Smooth muscle cell (in vitro differentiated cells): ENCODE results near the gene GJC3. TPM values are rescaled to one million over a fixed set of nuclear protein-coding genes. Genes with fewer than 3 reads are reported as not detected.
"Not testable (repeated sequence)": the region's sequence is repeated elsewhere in the genome, so short reads cannot be mapped to it uniquely, and the experiment has no call there.

ENCODE experiments used
- DNase-seq: peaks from one replicate; lab custom pipeline; 2025; ENCODE audit not compliant: unreplicated experiment; lab: John Stamatoyannopoulos, UW
- H2AFZ ChIP-seq: fragments of 200-600 bp; sonication (generic); 2 replicates; pipeline ENCODE4 v1.6.0; 2016; ENCODE audit warnings: antibody characterized with exemption, low read depth, mild to moderate bottlenecking
- H3F3A ChIP-seq: fragments of 200-600 bp; sonication (generic); 2 replicates; pipeline ENCODE4 v1.6.0; 2017; ENCODE audit warnings: antibody characterized with exemption, low read depth
- H3K27ac ChIP-seq: fragments of 200-600 bp; sonication (generic); 2 replicates; pipeline ENCODE4 v1.5.1; 2016; ENCODE audit warnings: low read depth, mild to moderate bottlenecking
- H3K27me3 ChIP-seq: fragments of 200-600 bp; sonication (generic); 2 replicates; pipeline ENCODE4 v1.6.1; 2016; ENCODE audit warnings: low read depth, mild to moderate bottlenecking
- H3K36me3 ChIP-seq: fragments of 200-600 bp; sonication (generic); 2 replicates; pipeline ENCODE4 v1.5.1; 2016; ENCODE audit warnings: low read depth
- H3K4me1 ChIP-seq: fragments of 200-600 bp; sonication (generic); 2 replicates; pipeline ENCODE4 v1.5.1; 2016; ENCODE audit warnings: low read depth
- H3K4me2 ChIP-seq: fragments of 200-600 bp; sonication (generic); 2 replicates; pipeline ENCODE4 v1.6.0; 2016; ENCODE audit warnings: mild to moderate bottlenecking
- H3K4me3 ChIP-seq: fragments of 200-600 bp; sonication (generic); 2 replicates; pipeline ENCODE4 v1.5.1; 2016; ENCODE audit warnings: mild to moderate bottlenecking
- H3K79me2 ChIP-seq: fragments of 200-600 bp; sonication (generic); 2 replicates; pipeline ENCODE4 v1.6.0; 2016; ENCODE audit warnings: low read depth, mild to moderate bottlenecking
- H3K9ac ChIP-seq: fragments of 200-600 bp; sonication (generic); 2 replicates; pipeline ENCODE4 v1.6.0; 2016; ENCODE audit warnings: low read depth
- H3K9me3 ChIP-seq: fragments of 200-600 bp; sonication (generic); replicated peaks from 2 replicates; pipeline ENCODE4 v1.5.1; 2016; ENCODE audit warnings: low read depth
- H4K20me1 ChIP-seq: fragments of 200-600 bp; sonication (generic); 2 replicates; pipeline ENCODE4 v1.6.0; 2016; ENCODE audit warnings: low read depth
- WGBS: methylation state at CpG from one replicate; pipeline ENCODE4 v1.1.7; 2016; ENCODE audit warnings: low lambda C conversion rate; 5-methylcytosine and 5-hydroxymethylcytosine counted together
- polyA plus RNA-seq: library from polyadenylated mRNA; unstranded; fragments of >200 nt; fragmentation: Nextera tagmentation; extraction: Ambion mirVana; gene quantifications from 2 replicates; pipeline ENCODE4 v1.2.1, GENCODE V29; 2016
- total RNA-seq: library from RNA; depleted of rRNA; stranded (reverse); fragments of >200 nt; gene quantifications from 2 replicates; pipeline ENCODE4 v1.2.3, GENCODE V29; 2014
- TF ChIP-seq, protein P1 (sequence below): fragments of 200-600 bp; sonication (generic); IDR thresholded peaks from 2 replicates; pipeline ENCODE4 v1.5.1; 2017; ENCODE audit warnings: borderline replicate concordance, mild to moderate bottlenecking, antibody characterized with exemption; ENCODE audit not compliant: insufficient read depth, poor library complexity, severe bottlenecking

Gene GJC3
- total and polyA plus RNA-seq, 2 experiments from 2014 or later: not detected

DNA sequence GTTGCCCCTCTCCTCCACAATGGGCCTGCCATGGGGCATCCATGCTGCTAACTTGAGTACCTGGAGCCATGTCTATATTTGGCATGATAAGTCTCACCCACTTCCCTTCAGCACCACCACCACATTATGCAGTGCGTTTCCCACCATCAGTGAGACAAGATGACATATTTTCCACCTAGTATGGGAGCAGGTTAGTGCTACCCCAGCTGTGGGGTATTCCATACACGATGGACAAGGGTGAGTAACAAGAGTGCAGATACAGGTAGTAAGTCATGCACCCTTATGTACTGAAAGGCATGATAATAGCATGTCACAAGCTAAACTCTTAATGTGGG lies 31.4 kb downstream of the GJC3 start:
- TF ChIP-seq, protein P1, sequence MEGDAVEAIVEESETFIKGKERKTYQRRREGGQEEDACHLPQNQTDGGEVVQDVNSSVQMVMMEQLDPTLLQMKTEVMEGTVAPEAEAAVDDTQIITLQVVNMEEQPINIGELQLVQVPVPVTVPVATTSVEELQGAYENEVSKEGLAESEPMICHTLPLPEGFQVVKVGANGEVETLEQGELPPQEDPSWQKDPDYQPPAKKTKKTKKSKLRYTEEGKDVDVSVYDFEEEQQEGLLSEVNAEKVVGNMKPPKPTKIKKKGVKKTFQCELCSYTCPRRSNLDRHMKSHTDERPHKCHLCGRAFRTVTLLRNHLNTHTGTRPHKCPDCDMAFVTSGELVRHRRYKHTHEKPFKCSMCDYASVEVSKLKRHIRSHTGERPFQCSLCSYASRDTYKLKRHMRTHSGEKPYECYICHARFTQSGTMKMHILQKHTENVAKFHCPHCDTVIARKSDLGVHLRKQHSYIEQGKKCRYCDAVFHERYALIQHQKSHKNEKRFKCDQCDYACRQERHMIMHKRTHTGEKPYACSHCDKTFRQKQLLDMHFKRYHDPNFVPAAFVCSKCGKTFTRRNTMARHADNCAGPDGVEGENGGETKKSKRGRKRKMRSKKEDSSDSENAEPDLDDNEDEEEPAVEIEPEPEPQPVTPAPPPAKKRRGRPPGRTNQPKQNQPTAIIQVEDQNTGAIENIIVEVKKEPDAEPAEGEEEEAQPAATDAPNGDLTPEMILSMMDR: no peak
- no peak overlapping the region for H3K9ac ChIP-seq
- no peaks in the 10 kb centered on the region for H3K79me2 ChIP-seq
- H3F3A ChIP-seq: no peaks in the 10 kb centered on the region
- no peaks in the 10 kb centered on the region for H3K9me3 ChIP-seq
- H3K4me3 ChIP-seq: no peak overlapping the region
- WGBS: 88% methylated on average over 2 of the region's 2 CpGs
- DNase-seq: no peak
- no peak overlapping the region for H3K4me2 ChIP-seq
- H3K27me3 ChIP-seq: no peaks in the 10 kb centered on the region
- no peaks in the 10 kb centered on the region for H3K4me1 ChIP-seq
- no peaks in the 10 kb centered on the region for H3K36me3 ChIP-seq
- no peaks in the 10 kb centered on the region for H4K20me1 ChIP-seq
- no peak overlapping the region for H2AFZ ChIP-seq
- H3K27ac ChIP-seq: no peak overlapping the region

DNA sequence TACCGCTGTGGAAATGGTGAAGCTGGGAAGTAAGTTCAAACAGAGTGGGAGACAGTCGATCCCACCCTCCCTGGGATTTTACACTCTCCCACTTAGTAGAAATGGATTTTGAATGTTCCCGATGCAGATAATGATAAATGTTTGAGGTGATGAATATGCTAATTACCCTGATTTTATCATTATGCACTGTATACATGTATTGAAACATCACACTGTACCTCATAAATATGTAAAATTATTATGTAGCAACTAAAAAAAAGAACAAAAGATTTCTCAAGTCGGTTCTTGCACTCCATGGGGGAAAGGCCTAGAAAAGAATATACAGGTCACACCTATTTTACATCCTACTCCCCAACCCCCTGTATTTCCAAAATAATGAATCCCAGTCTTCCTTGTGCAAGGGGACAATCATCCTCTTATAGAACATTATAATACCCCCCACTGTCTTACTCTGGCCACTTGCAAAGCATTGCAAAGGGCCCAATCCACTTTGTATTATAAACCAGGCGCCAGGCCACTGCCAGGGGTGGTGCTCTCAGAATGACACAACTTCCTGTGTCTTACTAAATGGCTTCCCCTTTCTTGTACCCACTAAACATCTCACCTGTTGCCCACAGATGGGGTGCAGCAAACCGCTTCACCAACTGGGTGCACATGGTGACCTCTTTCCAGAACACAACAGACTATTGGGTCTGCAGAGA lies 31.9 kb downstream of the GJC3 start:
- WGBS: 91% methylated on average over 6 of the region's 6 CpGs

DNA sequence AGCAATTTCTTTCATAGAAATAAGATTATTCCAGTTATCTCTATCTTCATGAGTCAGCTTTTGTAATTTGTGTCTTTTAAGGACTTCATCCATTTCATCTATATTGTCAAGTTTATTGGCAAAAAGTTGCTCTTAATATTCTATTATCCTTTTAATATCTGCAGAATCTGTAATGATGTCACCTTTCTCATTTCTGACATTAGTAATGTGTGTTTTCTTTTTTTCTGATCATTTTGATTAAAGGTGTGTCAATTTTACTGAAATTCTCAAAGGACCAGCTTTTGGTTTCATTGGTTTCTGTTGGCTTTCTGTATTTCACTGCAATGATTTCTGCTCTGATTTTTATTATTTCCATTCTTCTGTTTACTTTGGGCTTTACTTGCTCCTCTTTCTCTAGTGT lies 34.7 kb downstream of the GJC3 start:
- TF ChIP-seq, protein P1: no peak
- H3K9me3 ChIP-seq: no peaks in the 10 kb centered on the region
- no peak overlapping the region for H2AFZ ChIP-seq
- no peak overlapping the region for H3K4me3 ChIP-seq
- no peaks in the 10 kb centered on the region for H4K20me1 ChIP-seq
- no peak overlapping the region for H3K9ac ChIP-seq
- no peaks in the 10 kb centered on the region for H3K27me3 ChIP-seq
- H3K27ac ChIP-seq: no peak overlapping the region
- no peak for DNase-seq
- no peaks in the 10 kb centered on the region for H3K79me2 ChIP-seq
- H3K4me2 ChIP-seq: no peak overlapping the region
- no peaks in the 10 kb centered on the region for H3K4me1 ChIP-seq
- H3F3A ChIP-seq: no peaks in the 10 kb centered on the region
- no peaks in the 10 kb centered on the region for H3K36me3 ChIP-seq

More for the DNA sequence above, 31.9 kb downstream of the GJC3 start:
- no peaks in the 10 kb centered on the region for H3K9me3 ChIP-seq
- H2AFZ ChIP-seq: no peak overlapping the region
- H4K20me1 ChIP-seq: no peaks in the 10 kb centered on the region
- no peak overlapping the region for H3K4me2 ChIP-seq
- H3F3A ChIP-seq: no peaks in the 10 kb centered on the region
- no peaks in the 10 kb centered on the region for H3K4me1 ChIP-seq
- no peak overlapping the region for H3K4me3 ChIP-seq
- H3K9ac ChIP-seq: no peak overlapping the region
- H3K27ac ChIP-seq: no peak overlapping the region
- H3K27me3 ChIP-seq: no peaks in the 10 kb centered on the region
- DNase-seq: no peak
- TF ChIP-seq, protein P1: no peak
- no peaks in the 10 kb centered on the region for H3K79me2 ChIP-seq
- H3K36me3 ChIP-seq: no peaks in the 10 kb centered on the region

DNA sequence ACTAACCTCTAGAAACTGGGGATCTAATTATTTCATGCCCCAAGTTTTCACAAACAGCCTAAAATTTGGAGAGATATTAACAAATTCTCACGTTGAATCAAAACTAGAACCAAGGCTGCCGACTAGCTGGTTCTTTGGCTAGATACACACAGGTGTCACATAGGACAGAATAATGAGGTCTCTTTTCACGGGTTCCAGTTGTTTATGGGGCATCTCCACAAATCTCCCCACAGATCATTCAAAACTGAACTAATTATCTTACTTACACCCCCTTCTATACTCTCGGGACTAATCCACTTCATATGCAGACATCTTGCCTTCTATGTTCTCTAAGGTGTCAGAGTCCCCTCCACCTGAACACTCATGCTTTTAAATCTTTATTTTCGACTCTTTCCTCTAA lies 36.1 kb downstream of the GJC3 start:
- Histone ChIP-seq H3K36me3 (no peaks in the 10 kb centered on the region), H3K9ac (no peak overlapping the region), H2AFZ (no peak overlapping the region), H3K4me3 (no peak overlapping the region), H3K79me2 (no peaks in the 10 kb centered on the region), H3K4me2 (no peak overlapping the region), H3K4me1 (no peaks in the 10 kb centered on the region), H3K27me3 (no peaks in the 10 kb centered on the region), H3F3A (no peaks in the 10 kb centered on the region), H3K27ac (no peak overlapping the region), H4K20me1 (no peaks in the 10 kb centered on the region), H3K9me3 (no peaks in the 10 kb centered on the region)
- TF ChIP-seq, protein P1: no peak
- WGBS: 87% methylated on average over 5 of the region's 5 CpGs
- DNase-seq: no peak

DNA sequence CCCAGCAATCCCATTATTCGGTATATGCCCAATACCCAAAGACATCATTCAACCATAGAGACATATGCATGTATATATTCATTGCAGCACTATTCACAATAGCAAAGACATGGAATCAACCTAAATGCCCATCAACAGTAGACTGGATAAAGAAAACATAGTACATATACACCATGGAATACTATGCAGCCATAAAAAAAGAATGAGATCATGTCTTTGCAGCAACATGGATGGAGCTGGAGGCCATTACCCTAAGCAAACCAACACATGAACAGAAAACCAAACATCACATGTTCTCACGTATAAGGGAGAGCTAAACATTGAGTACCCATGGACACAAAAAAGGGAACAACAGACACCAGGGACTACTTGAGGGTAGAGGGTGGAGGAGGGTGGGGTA lies 39.1 kb downstream of the GJC3 start:
- H3K4me1 ChIP-seq, H3K4me2 ChIP-seq, H3K9ac ChIP-seq, H3F3A ChIP-seq, H3K9me3 ChIP-seq, DNase-seq, H4K20me1 ChIP-seq, H2AFZ ChIP-seq, H3K79me2 ChIP-seq, H3K27me3 ChIP-seq, H3K36me3 ChIP-seq, H3K27ac ChIP-seq, H3K4me3 ChIP-seq: not testable (repeated sequence)
- 93% methylated on average over 2 of the region's 2 CpGs for WGBS

DNA sequence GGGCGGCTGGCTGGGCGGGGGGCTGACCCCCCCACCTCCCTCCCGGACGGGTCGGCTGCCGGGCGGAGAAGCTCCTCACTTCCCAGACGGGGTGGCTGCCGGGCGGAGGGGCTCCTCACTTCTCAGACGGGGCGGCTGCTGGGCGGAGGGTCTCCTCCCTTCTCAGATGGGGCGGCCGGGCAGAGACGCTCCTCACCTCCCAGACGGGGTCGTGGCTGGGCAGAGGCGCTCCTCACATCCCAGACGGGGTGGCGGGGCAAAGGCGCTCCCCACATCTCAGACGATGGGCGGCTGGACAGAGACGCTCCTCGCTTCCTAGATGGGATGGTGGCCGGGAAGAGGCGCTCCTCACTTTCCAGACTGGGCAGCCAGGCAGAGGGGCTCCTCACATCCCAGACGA lies 41.1 kb downstream of the GJC3 start:
- not testable (repeated sequence) for H2AFZ ChIP-seq, DNase-seq, H3K79me2 ChIP-seq, H3K36me3 ChIP-seq, H3F3A ChIP-seq, H3K27me3 ChIP-seq, H4K20me1 ChIP-seq, H3K9ac ChIP-seq, H3K9me3 ChIP-seq, H3K4me3 ChIP-seq, H3K27ac ChIP-seq, H3K4me1 ChIP-seq, H3K4me2 ChIP-seq
- WGBS: 96% methylated on average over 7 of the region's 29 CpGs
